ENCODE results near the gene PDGFA.

DNA sequence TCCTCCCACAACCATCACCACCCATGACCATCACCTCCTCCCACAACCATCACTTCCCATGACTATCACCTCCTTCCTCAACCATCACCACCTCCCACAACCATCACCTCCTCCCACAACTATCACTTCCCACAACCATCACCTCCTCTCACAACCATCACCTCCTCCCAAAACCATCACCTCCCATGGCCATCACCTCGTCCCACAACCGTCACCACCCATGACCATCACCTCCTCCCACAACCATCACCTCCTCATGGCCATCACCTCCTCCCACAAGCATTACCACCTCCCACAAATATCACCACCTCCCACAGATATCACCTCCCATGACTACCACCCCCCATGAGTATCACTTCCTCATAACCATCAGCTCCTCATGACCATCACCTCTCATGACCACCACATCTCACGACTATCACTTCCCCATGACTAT lies 52.2 kb downstream of the PDGFA start:
- TF ChIP-seq, protein P1, sequence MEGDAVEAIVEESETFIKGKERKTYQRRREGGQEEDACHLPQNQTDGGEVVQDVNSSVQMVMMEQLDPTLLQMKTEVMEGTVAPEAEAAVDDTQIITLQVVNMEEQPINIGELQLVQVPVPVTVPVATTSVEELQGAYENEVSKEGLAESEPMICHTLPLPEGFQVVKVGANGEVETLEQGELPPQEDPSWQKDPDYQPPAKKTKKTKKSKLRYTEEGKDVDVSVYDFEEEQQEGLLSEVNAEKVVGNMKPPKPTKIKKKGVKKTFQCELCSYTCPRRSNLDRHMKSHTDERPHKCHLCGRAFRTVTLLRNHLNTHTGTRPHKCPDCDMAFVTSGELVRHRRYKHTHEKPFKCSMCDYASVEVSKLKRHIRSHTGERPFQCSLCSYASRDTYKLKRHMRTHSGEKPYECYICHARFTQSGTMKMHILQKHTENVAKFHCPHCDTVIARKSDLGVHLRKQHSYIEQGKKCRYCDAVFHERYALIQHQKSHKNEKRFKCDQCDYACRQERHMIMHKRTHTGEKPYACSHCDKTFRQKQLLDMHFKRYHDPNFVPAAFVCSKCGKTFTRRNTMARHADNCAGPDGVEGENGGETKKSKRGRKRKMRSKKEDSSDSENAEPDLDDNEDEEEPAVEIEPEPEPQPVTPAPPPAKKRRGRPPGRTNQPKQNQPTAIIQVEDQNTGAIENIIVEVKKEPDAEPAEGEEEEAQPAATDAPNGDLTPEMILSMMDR (IDR thresholded peaks at IDR 0.05 in 4 of 5, conservative IDR thresholded peaks at IDR 0.05 in 1 of 5), result no peak
- TF ChIP-seq POLR2A (IDR thresholded peaks at IDR 0.05), result no peak
